Ovary (tissue), 9 donors: ENCODE results near the gene LCE3B. TPM values are rescaled to one million over a fixed set of nuclear protein-coding genes. Genes with fewer than 3 reads are reported as not detected.

ENCODE experiments used
- DNase-seq, 5 donors: peaks; one replicate each; pipeline ENCODE4 v3.0.0-alpha.2; 2019 to 2020
- H3K27ac ChIP-seq, 2 donors: fragments of 200-600 bp; one replicate each; pipeline versions ENCODE4 v1.5.1 to v1.8.0; 2019 to 2022
- H3K27me3 ChIP-seq: fragments of 200-600 bp; one replicate; pipeline ENCODE4 v1.8.0; 2022
- H3K36me3 ChIP-seq: fragments of 200-600 bp; sonication (generic); one replicate; pipeline ENCODE4 v1.5.1; 2019
- H3K4me1 ChIP-seq: one replicate; pipeline ENCODE4 v1.8.1; 2013; ENCODE audit warnings: mild to moderate bottlenecking, moderate library complexity; ENCODE audit not compliant: insufficient read depth
- H3K4me3 ChIP-seq: fragments of 200-600 bp; sonication (generic); one replicate; pipeline ENCODE4 v1.5.1; 2017
- H3K9me3 ChIP-seq, 2 donors: fragments of 200-600 bp in 1 of 2; sonication (generic) in 1 of 2; one replicate each; pipeline versions ENCODE4 v1.5.1 to v1.8.1; 2013 to 2019; ENCODE audit warnings: mild to moderate bottlenecking in 1 of 2, moderate library complexity in 1 of 2
- CTCF ChIP-seq, 3 donors: fragments of 450-650 bp in 2 of 3; fragments of 200-600 bp in 1 of 3; IDR thresholded peaks; one replicate each; pipeline versions ENCODE4 v1.5.1 to v1.8.0; 2016 to 2022; ENCODE audit warnings: antibody characterized with exemption in 3 of 3, mild to moderate bottlenecking in 1 of 3
- EP300 ChIP-seq: sonication (generic); formaldehyde crosslinking; IDR thresholded peaks from one replicate; pipeline ENCODE4 v1.6.1; 2017; ENCODE audit warnings: antibody characterized with exemption
- POLR2A ChIP-seq: fragments of 450-650 bp; IDR thresholded peaks from one replicate; pipeline ENCODE4 v1.6.1; 2017; ENCODE audit warnings: antibody characterized with exemption, mild to moderate bottlenecking, moderate library complexity
- WGBS, 3 donors: extraction: QIAGEN DNeasy Blood & Tissue Kit in 1 of 3; methylation state at CpG; one replicate each; pipeline versions ENCODE4 v1.1.5 to v1.1.7; 2013 to 2017; 5-methylcytosine and 5-hydroxymethylcytosine counted together
- intact Hi-C, 4 donors: fragments of 100-400 bp; cut with DNase I; formaldehyde crosslinking; loops; one replicate each; pipeline versions ENCODE4 v1.11.0 to v1.15.1; 2022 to 2023
- polyA plus RNA-seq, 2 donors: library from polyadenylated mRNA; stranded (reverse); fragments of 200-250 nt in 1 of 2; fragments of 350-450 nt in 1 of 2; fragmentation: Illumina TruSeq in 1 of 2; extraction: RNeasy Lipid Tissue Mini Kit (QIAGEN cat#74804) in 1 of 2; gene quantifications; one replicate each; pipeline ENCODE4 v1.2.3, GENCODE V29; 2013 to 2014
- small RNA-seq: library from RNA; depleted of rRNA; stranded (forward); fragments of <200 nt; gene quantifications from one replicate; pipeline ENCODE3, GENCODE V24; 2016
- total RNA-seq, 7 donors: library from RNA; depleted of rRNA in 2 of 7; stranded (reverse); fragments of >200 nt in 2 of 7; fragmentation: NEBNext Ultra II Directional in 3 of 7; extraction: Animal tissue kit (Norgen Biotek cat#: 25700) in 3 of 7; gene quantifications; one replicate each; pipeline versions ENCODE4 v1.1.0 to v1.2.4, GENCODE V29; 2016 to 2023
- donor health status: DM: no; HTN: no; CAD: no; lungs with moderate emphysema.
- donor health status: DM: no; HTN: no; CAD: no.
- donor health status: Bipolar disorder and iron deficiency.
- donor health status: DM: yes; HTN: yes; CAD: no.
- donor health status: DM: no; HTN: no; CAD: no.
- donor health status: DM: yes; HTN: yes; CAD: no.

LCE3B gene
- total and polyA plus RNA-seq, 9 donors, result not detected

- Histone ChIP-seq H3K36me3 (no peaks in the 10 kb centered on the region), H3K27ac (no peak overlapping the region), H3K4me1 (no peaks in the 10 kb centered on the region), H3K4me3 (no peak overlapping the region), H3K27me3 (no peaks in the 10 kb centered on the region), H3K9me3 (no peaks in the 10 kb centered on the region)
- 83 to 95% (median 91%) methylated on average over 4 of the region's 4 CpGs for WGBS, 3 donors
- no peak for DNase-seq
- TF ChIP-seq CTCF (IDR thresholded peaks at IDR 0.05) (no peak), POLR2A (no peak), EP300 (no peak)
- intact Hi-C loops, result no loop called here
Observed at GRCh38 chr1:152657677-152658076, 44.1 kb downstream of the LCE3B start.

- Histone ChIP-seq H3K9me3 (no peaks in the 10 kb centered on the region), H3K4me1 (no peaks in the 10 kb centered on the region), H3K27ac (no peak overlapping the region), H3K27me3 (no peaks in the 10 kb centered on the region), H3K36me3 (no peaks in the 10 kb centered on the region), H3K4me3 (no peak overlapping the region)
- no peak for TF ChIP-seq EP300
- 94 to 95% (median 95%) methylated on average over 3 of the region's 3 CpGs for WGBS, 3 donors
- no peak for DNase-seq
- intact Hi-C loops, result no loop called here
Observed at GRCh38 chr1:152658649-152659048, 45.0 kb downstream of the LCE3B start.

- no peak within 1 kb of the TSS for H3K27ac ChIP-seq
- 50 to 66% (median 65%) methylated on average over 3 of the region's 3 CpGs for WGBS, 3 donors
Observed at GRCh38 chr1:152663098-152663497, 49.5 kb downstream of the LCE3B start, which contains the start of gene LCE2D. Gene LCE2D, plus strand, starts transcription at chr1:152663380. Its CDS starts 726 bp downstream, at chr1:152664106.

More at GRCh38 chr1:152663098-152663497, 49.5 kb downstream of the LCE3B start, which contains the start of gene LCE2D:
- Histone ChIP-seq H3K36me3 (no peaks in the 10 kb centered on the region), H3K27me3 (no peaks in the 10 kb centered on the region), H3K4me1 (no peaks in the 10 kb centered on the region), H3K4me3 (no peak within 1 kb of the TSS), H3K9me3 (no peaks in the 10 kb centered on the region)
- no peak for DNase-seq
- no peak for TF ChIP-seq POLR2A
- intact Hi-C loops, result no loop called here

Small RNAs within 50 kb of the gene (small RNA-seq; reads per million reads assigned to genes)
- gene LCE3A, result not detected
- not detected for gene LCE3B

Other genes starting within 250 kb of the LCE3B start
- under 1 TPM in 1 of 7 donors, not detected in 6; 0.46 TPM for gene CRNN, start 199.5 kb upstream of the LCE3B start, total RNA-seq
- not detected for gene CRNN, start 199.5 kb upstream of the LCE3B start, polyA plus RNA-seq
- not detected for gene LCE5A, start 103.0 kb upstream of the LCE3B start, total RNA-seq
- not detected for gene LCE5A, start 103.0 kb upstream of the LCE3B start, polyA plus RNA-seq
- not detected for gene CRCT1, start 99.3 kb upstream of the LCE3B start, total RNA-seq
- not detected for gene CRCT1, start 99.3 kb upstream of the LCE3B start, polyA plus RNA-seq
- gene LCE3E, start 47.0 kb upstream of the LCE3B start, total RNA-seq, result not detected
- gene LCE3E, start 47.0 kb upstream of the LCE3B start, polyA plus RNA-seq, result not detected
- not detected for gene LCE3D, start 33.3 kb upstream of the LCE3B start, total RNA-seq
- gene LCE3D, start 33.3 kb upstream of the LCE3B start, polyA plus RNA-seq, result not detected
- not detected for gene LCE3C, start 13.6 kb upstream of the LCE3B start, total RNA-seq
- not detected for gene LCE3C, start 13.6 kb upstream of the LCE3B start, polyA plus RNA-seq
- gene LCE3A, start 9.3 kb downstream of the LCE3B start, total RNA-seq, result not detected
- gene LCE3A, start 9.3 kb downstream of the LCE3B start, polyA plus RNA-seq, result not detected
- gene LCE2D, start 49.6 kb downstream of the LCE3B start, total RNA-seq, result not detected
- not detected for gene LCE2D, start 49.6 kb downstream of the LCE3B start, polyA plus RNA-seq
- not detected for gene LCE2C, start 61.5 kb downstream of the LCE3B start, total RNA-seq
- gene LCE2C, start 61.5 kb downstream of the LCE3B start, polyA plus RNA-seq, result not detected
- gene LCE2B, start 72.3 kb downstream of the LCE3B start, total RNA-seq, result not detected
- gene LCE2B, start 72.3 kb downstream of the LCE3B start, polyA plus RNA-seq, result not detected
- gene LCE2A, start 84.5 kb downstream of the LCE3B start, total RNA-seq, result not detected
- gene LCE2A, start 84.5 kb downstream of the LCE3B start, polyA plus RNA-seq, result not detected
- gene LCE4A, start 94.3 kb downstream of the LCE3B start, total RNA-seq, result not detected
- gene LCE4A, start 94.3 kb downstream of the LCE3B start, polyA plus RNA-seq, result not detected
- not detected for gene KPRP, start 144.2 kb downstream of the LCE3B start, total RNA-seq
- not detected for gene KPRP, start 144.2 kb downstream of the LCE3B start, polyA plus RNA-seq
- not detected for gene LCE1F, start 161.3 kb downstream of the LCE3B start, total RNA-seq
- not detected for gene LCE1F, start 161.3 kb downstream of the LCE3B start, polyA plus RNA-seq
- gene LCE1E, start 172.4 kb downstream of the LCE3B start, total RNA-seq, result not detected
- not detected for gene LCE1E, start 172.4 kb downstream of the LCE3B start, polyA plus RNA-seq
- not detected for gene LCE1D, start 182.9 kb downstream of the LCE3B start, total RNA-seq
- not detected for gene LCE1D, start 182.9 kb downstream of the LCE3B start, polyA plus RNA-seq
- gene LCE1C, start 192.8 kb downstream of the LCE3B start, total RNA-seq, result not detected
- not detected for gene LCE1C, start 192.8 kb downstream of the LCE3B start, polyA plus RNA-seq
- not detected for gene LCE1B, start 198.2 kb downstream of the LCE3B start, total RNA-seq
- not detected for gene LCE1B, start 198.2 kb downstream of the LCE3B start, polyA plus RNA-seq
- not detected for gene LCE1A, start 213.7 kb downstream of the LCE3B start, total RNA-seq
- gene LCE1A, start 213.7 kb downstream of the LCE3B start, polyA plus RNA-seq, result not detected
- not detected for gene LCE6A, start 229.0 kb downstream of the LCE3B start, total RNA-seq
- gene LCE6A, start 229.0 kb downstream of the LCE3B start, polyA plus RNA-seq, result not detected
- gene LCE7A, start 246.2 kb downstream of the LCE3B start, total RNA-seq, result not detected
- gene LCE7A, start 246.2 kb downstream of the LCE3B start, polyA plus RNA-seq, result not detected